HK-2 (cell line): ENCODE measurements around the gene CDKAL1.
A peak's percentile ranks its signal among the peaks of the same experiment; 100 is the strongest.
"Not testable (repeated sequence)": the region's sequence is repeated elsewhere in the genome, so short reads cannot be mapped to it uniquely, and the experiment has no call there.

ENCODE experiments used
- DNase-seq: peaks from one replicate; pipeline ENCODE4 v3.0.0-alpha.2; 2018; ENCODE audit not compliant: unreplicated experiment

The CDKAL1 gene

GRCh38 chr6:21254460-21254859 lies 720.2 kb downstream of the CDKAL1 start:
- not testable (repeated sequence) for DNase-seq

- DNase-seq, result no peak
These were observed 721.9 kb downstream of the CDKAL1 start for GRCh38 chr6:21256197-21256596.

DNA sequence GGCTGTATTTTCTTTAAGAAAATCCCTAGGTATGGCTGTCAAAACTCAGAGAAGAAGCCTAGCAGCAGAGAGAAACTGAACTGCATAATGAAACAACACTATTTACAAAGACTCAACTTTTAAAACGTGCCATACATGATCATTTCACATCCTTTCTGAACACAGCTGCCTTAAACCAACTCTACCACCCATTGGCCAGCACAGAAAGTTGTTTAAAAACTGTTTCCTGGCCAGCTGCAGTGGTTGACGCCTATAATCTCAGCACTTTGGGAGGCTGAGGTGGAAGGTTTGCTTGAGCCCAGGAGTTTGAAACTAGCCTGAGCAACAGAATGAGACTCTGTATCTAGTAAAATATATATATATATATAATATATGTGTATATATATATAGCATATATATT lies 722.9 kb downstream of the CDKAL1 start:
- no peak for DNase-seq

GRCh38 chr6:21258665-21259064 lies 724.4 kb downstream of the CDKAL1 start:
- no peak for DNase-seq

DNA sequence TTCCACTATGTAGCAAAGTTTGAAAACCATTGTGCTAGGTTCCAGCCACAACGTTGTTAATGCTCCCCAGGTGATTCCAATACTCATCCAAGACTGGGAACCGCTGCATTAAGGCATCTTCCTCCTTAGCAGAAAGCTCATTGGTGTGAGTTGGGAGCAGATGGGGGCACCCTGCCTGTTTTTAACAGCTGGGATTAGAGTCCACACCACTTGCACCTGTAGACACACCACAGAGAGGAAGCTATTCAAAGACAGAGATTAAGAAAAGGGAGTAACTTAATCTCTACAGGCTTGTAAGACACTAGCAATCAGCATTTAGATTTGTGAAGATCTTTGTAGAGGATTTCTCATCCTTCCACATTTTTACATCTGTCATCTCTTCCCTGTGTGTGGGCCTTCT lies 725.4 kb downstream of the CDKAL1 start:
- no peak for DNase-seq

DNA sequence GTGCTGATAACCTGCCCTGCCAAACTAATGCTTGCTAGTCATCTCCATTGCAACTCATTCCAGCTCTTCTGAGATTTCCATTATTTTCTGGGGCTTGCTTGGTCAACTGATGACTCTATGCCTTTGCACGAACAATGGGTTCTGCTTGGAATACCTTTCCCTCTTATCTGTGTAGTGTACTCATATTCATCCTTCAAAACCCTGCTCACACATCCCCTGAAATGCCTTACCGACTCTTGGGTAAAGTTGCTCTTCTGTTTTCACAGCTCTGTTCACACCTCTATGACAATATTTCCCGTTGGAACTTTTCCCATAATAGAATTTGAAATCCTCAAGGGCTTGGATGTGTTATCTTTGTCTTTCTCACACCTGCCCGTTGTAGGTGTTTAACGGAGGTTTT lies 728.2 kb downstream of the CDKAL1 start:
- DNase-seq, result no peak

GRCh38 chr6:21263531-21264287 lies 729.5 kb downstream of the CDKAL1 start:
- DNase-seq, result peak; percentile 46

- DNase-seq, result no peak
These were observed 730.2 kb downstream of the CDKAL1 start for GRCh38 chr6:21264288-21265033.

DNA sequence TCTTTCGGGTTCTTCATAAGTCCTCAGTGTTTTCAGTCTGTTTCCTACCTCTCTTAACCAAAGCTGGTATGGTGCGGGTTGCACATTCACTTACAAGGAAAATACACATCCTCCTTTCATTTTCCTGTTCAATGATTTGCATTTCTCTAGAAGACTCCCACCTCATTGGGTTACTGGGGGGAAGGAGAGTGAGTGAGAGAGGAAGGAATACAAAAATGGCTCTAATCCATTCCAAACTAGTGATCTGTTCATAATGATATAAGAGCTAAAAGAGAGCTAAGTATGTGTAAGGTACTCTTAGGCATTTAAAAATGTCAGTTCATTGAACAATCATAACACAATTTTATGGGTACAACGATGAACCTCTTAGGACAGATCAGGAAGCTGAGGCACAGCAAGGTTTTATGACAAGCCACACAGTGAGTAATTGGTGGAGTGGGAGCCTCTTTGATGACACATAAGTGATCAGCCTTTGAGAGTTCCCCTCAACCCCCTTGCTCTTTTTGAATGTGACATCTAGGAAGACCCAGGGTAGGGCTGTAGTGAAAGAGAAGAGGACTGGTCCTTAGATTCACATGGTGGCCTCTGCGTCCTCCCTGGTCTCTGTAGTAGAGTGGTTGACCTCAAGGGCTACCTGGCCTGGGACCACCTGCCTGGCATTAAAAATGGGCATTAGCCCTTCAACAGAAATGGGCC lies 730.9 kb downstream of the CDKAL1 start:
- no peak for DNase-seq

DNA sequence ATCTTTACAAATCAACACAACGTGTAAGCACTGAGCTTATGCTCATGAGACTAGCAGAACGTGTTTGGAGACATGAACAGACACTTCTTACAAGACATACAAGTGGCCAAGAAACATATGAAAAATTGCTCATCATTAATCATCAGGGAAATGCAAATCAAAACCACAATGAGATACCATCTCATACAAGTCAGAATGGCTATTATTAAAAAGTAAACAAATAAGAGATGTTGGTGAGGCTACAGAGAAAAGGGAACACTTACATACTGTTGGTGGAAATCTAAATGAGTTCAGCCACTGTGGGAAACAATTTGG lies 731.4 kb downstream of the CDKAL1 start:
- DNase-seq, result no peak

DNA sequence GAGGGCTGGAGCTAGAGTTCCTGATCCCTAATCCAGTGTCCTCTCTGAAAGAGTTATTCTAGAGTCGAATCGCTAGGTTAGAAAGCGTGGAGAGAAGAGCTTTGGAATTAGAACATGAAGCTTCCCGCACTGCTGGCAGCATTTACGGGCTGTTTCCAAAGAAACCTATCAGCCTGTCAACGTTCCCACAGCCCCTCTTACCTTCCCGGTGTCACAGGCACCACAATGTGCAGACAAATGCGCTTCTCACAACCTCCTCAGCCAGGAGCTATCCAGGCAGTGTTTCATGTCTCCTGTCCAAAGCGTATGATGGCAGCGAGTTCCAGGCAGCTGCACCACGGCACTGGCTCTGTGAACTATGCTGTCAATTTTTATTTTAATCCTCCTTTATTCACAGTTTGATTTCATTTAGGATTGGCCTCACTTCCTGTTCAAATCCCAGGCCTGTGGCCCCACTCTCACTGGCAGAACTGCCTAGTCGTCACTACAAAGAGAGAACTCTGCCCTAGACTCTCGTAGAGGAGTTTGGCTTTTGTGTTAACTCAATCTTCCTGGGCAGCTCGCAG lies 736.5 kb downstream of the CDKAL1 start:
- DNase-seq, result no peak

DNA sequence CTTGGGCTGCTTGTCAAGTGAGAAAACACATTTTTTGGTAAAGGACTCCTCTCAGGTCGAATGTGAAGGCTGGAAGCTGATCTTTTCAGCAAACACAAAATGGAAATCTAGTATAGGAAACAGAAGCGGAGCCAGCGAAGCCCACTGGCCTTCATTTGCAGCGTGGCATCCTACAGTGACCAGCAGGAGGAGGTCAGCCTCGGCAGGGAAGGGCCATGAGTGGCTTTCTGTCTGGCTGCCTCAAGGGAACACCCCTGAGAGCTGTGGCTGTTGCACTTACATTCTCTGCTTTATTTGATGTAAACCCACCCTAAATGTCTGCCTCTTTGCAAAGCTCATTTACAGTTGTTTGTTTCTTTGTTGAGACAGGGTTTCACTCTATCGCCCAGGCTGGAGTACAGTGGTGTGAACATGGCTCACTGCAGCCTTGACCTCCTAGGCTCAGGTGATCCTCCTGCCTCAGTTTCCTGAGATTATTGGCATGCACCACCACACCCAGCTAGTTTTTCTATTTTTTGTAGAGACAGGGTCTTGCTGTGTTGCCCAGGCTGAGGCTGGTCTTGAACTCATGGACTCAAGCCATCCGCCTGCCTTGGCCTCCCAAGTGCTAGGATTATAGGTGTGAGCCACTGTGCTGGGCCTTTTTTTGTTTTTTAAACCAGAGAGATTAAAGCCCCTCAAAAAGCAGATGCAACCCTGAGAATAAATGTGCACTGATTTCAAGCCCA lies 737.3 kb downstream of the CDKAL1 start:
- DNase-seq, result no peak

- DNase-seq, result no peak
These were observed 739.2 kb downstream of the CDKAL1 start for GRCh38 chr6:21273451-21273850.

GRCh38 chr6:21274851-21275250 lies 740.6 kb downstream of the CDKAL1 start:
- DNase-seq, result no peak

- DNase-seq, result no peak
These were observed 743.5 kb downstream of the CDKAL1 start for GRCh38 chr6:21277601-21278374.

GRCh38 chr6:21278375-21278745 lies 744.1 kb downstream of the CDKAL1 start:
- no peak for DNase-seq

DNA sequence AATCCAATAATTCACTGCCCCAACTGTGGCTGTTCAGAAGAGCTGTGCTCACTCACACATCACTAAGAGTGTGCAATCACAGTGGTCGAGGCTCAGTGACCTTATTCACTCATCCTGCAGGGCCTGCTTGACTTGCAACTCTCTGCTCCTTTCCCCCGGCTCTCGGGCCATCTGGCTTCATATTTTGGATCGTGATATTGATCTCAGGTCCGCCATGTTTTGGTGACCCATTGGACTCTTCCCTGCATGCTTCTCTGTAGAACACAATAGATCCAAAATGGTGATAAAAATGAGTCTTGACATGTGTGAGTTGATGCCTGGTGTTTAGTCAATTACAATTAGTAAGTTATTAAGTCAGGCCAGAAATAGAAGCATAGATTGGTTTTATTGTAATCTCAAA lies 745.4 kb downstream of the CDKAL1 start:
- no peak for DNase-seq

DNA sequence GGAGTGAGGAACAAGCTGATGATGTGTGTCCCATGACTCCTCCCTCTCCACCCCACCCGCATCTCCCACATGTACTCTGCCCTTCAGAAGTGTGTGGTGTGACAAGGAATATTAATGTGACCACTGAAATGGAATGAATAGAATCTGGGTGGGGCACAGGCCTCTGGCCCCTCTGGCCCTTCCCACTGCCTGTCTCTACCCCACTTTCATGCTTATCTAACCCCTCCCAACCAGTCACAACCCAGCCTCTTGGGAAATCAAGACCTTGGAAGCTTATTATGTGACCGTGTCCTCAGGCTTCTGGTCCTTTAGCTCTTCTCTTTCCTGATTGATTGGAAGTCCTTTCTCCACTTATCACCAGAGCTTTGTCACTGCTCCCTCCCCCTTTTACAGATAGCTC lies 747.1 kb downstream of the CDKAL1 start:
- no peak for DNase-seq
